Measurements from ENCODE around the gene POLR2H.
A peak's percentile ranks its signal among the peaks of the same experiment; 100 is the strongest.
"Not testable (repeated sequence)": the region's sequence is repeated elsewhere in the genome, so short reads cannot be mapped to it uniquely, and the experiment has no call there.

The POLR2H gene

GRCh38 chr3:184335661-184336546, 25.6 kb upstream of the POLR2H start:
- peak; percentile 79 for DNase-seq (ENCODE audit: low read depth)

GRCh38 chr3:184336547-184337398, 24.7 kb upstream of the POLR2H start:
- peak; percentile 66 for DNase-seq (ENCODE audit: low read depth)

GRCh38 chr3:184337399-184337714, 24.2 kb upstream of the POLR2H start, which contains the start of gene FAM131A:
TSS of gene FAM131A (plus strand) at chr3:184337600. CDS start at chr3:184337631, 31 bp downstream.
- DNase-seq (ENCODE audit: low read depth), result peak; percentile 76

- no peak for DNase-seq (ENCODE audit: low read depth)
Observed at GRCh38 chr3:184337981-184338380, 23.5 kb upstream of the POLR2H start.

GRCh38 chr3:184338511-184338945, 23.0 kb upstream of the POLR2H start:
- DNase-seq (ENCODE audit: low read depth), result peak; percentile 76

GRCh38 chr3:184339001-184339400, 22.5 kb upstream of the POLR2H start:
- DNase-seq (ENCODE audit: low read depth), result no peak

GRCh38 chr3:184339451-184340135, 21.9 kb upstream of the POLR2H start:
- DNase-seq (ENCODE audit: low read depth), result not testable (repeated sequence)

GRCh38 chr3:184341925-184342324, 19.6 kb upstream of the POLR2H start:
- DNase-seq (ENCODE audit: low read depth), result no peak

- DNase-seq (ENCODE audit: low read depth), result no peak
Observed at GRCh38 chr3:184343200-184343876, 18.2 kb upstream of the POLR2H start.

GRCh38 chr3:184344579-184345316, 16.8 kb upstream of the POLR2H start:
- DNase-seq (ENCODE audit: low read depth), result no peak

GRCh38 chr3:184345317-184346144, 16.0 kb upstream of the POLR2H start:
- peak; percentile 78 for DNase-seq (ENCODE audit: low read depth)

GRCh38 chr3:184346480-184347190, 14.9 kb upstream of the POLR2H start:
- no peak for DNase-seq (ENCODE audit: low read depth)

GRCh38 chr3:184347321-184348056, 14.0 kb upstream of the POLR2H start:
- peak; percentile 42 for DNase-seq (ENCODE audit: low read depth)

GRCh38 chr3:184348057-184348382, 13.5 kb upstream of the POLR2H start:
- DNase-seq (ENCODE audit: low read depth), result no peak

GRCh38 chr3:184349563-184350470, 11.7 kb upstream of the POLR2H start:
- DNase-seq (ENCODE audit: low read depth), result no peak

- DNase-seq (ENCODE audit: low read depth), result no peak
Observed at GRCh38 chr3:184350618-184351017, 10.9 kb upstream of the POLR2H start.

GRCh38 chr3:184351511-184352148, 9.9 kb upstream of the POLR2H start:
- DNase-seq (ENCODE audit: low read depth), result no peak

All from fibroblast of gingiva (primary cell).